Loucy (cell line): ENCODE measurements around the gene TIAM2.

Source experiments
- EZH2phosphoT487 ChIP-seq: fragments of 200-600 bp; IDR thresholded peaks from 2 replicates; pipeline ENCODE4 v1.6.1; 2018; ENCODE audit warnings: antibody characterized with exemption, mild to moderate bottlenecking, moderate library complexity, borderline replicate concordance
- TF ChIP-seq, protein P1 (sequence below): fragments of 200-600 bp; sonication (generic); conservative IDR thresholded peaks from 2 replicates; pipeline ENCODE4 v1.5.1; 2014; ENCODE audit warnings: mild to moderate bottlenecking, antibody characterized with exemption, low read length

DNA sequence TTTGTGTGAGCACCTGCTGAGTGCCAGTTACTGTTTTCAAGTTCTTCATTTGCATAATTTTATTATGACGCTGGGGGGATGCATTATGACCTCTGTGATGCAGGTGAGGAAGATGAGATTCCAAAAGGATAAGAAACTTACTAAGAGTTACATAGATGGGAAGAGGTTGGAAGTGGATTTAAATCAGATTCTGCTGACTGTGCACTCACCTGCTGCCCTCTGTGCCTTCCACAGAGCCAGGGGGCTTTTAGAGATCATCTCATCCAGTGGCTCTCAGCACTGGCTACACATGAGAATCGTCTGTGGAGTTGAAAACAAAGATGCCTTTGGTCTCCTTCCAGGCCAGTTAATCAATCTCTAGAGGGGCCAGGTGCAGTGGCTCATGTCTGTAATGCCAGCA lies 47.9 kb downstream of the TIAM2 start:
- TF ChIP-seq, protein P1, sequence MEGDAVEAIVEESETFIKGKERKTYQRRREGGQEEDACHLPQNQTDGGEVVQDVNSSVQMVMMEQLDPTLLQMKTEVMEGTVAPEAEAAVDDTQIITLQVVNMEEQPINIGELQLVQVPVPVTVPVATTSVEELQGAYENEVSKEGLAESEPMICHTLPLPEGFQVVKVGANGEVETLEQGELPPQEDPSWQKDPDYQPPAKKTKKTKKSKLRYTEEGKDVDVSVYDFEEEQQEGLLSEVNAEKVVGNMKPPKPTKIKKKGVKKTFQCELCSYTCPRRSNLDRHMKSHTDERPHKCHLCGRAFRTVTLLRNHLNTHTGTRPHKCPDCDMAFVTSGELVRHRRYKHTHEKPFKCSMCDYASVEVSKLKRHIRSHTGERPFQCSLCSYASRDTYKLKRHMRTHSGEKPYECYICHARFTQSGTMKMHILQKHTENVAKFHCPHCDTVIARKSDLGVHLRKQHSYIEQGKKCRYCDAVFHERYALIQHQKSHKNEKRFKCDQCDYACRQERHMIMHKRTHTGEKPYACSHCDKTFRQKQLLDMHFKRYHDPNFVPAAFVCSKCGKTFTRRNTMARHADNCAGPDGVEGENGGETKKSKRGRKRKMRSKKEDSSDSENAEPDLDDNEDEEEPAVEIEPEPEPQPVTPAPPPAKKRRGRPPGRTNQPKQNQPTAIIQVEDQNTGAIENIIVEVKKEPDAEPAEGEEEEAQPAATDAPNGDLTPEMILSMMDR = no peak
- no peak for TF ChIP-seq EZH2phosphoT487
